Aorta (tissue), 5 donors: Measurements from ENCODE around the gene FN3K. TPM values are rescaled to one million over a fixed set of nuclear protein-coding genes. Genes with fewer than 3 reads are reported as not detected.
"Not testable (repeated sequence)": the region's sequence is repeated elsewhere in the genome, so short reads cannot be mapped to it uniquely, and the experiment has no call there.

Experiments
- ATAC-seq: fragments of 200-7000 bp; cut with Tn5 transposase; one replicate; pipeline ENCODE4 v1.9.1; 2022; ENCODE audit warnings: moderate library complexity; ENCODE audit not compliant: low FRiP score
- DNase-seq, 2 donors: peaks; one replicate each; pipeline ENCODE4 v3.0.0-alpha.2; 2020
- H3K27ac ChIP-seq, 2 donors: one replicate each; pipeline ENCODE4 v1.5.1; 2013; ENCODE audit warnings: low read length in 2 of 2, mild to moderate bottlenecking in 2 of 2, moderate library complexity in 2 of 2, control low read depth in 1 of 2, inconsistent platforms in 1 of 2, low read depth in 1 of 2
- H3K27me3 ChIP-seq, 2 donors: one replicate each; pipeline ENCODE4 v1.6.1; 2013; ENCODE audit warnings: control low read depth in 1 of 2, low read length in 1 of 2, mild to moderate bottlenecking in 1 of 2, moderate library complexity in 1 of 2; ENCODE audit not compliant: insufficient read depth in 2 of 2, control insufficient read depth in 1 of 2
- H3K36me3 ChIP-seq, 2 donors: one replicate each; pipeline ENCODE4 v1.6.1; 2013; ENCODE audit warnings: control low read depth in 1 of 2, low read length in 1 of 2, mild to moderate bottlenecking in 1 of 2; ENCODE audit not compliant: insufficient read depth in 2 of 2, control insufficient read depth in 1 of 2
- H3K4me1 ChIP-seq, 2 donors: one replicate each; pipeline ENCODE4 v1.6.1; 2013; ENCODE audit warnings: low read length in 2 of 2, control low read depth in 1 of 2, mild to moderate bottlenecking in 1 of 2, moderate library complexity in 1 of 2; ENCODE audit not compliant: insufficient read depth in 2 of 2, control insufficient read depth in 1 of 2
- H3K4me3 ChIP-seq, 2 donors: one replicate each; pipeline ENCODE4 v1.5.1; 2013; ENCODE audit warnings: low read length in 2 of 2, control low read depth in 1 of 2, mild to moderate bottlenecking in 1 of 2
- H3K9me3 ChIP-seq: one replicate; pipeline ENCODE4 v1.6.1; 2013; ENCODE audit warnings: mild to moderate bottlenecking, low read length; ENCODE audit not compliant: control insufficient read depth
- WGBS, 2 donors: extraction: QIAGEN DNeasy Blood & Tissue Kit; methylation state at CpG; one replicate each; pipeline ENCODE4 v1.1.7; 2013; 5-methylcytosine and 5-hydroxymethylcytosine counted together
- intact Hi-C, 2 donors: fragments of 100-400 bp; cut with DNase I; formaldehyde crosslinking; loops; one replicate each; pipeline versions ENCODE4 v1.14.2 to v1.15.0; 2022
- polyA plus RNA-seq, 2 donors: library from polyadenylated mRNA; stranded (reverse); fragments of 200-250 nt; gene quantifications; one replicate each; pipeline ENCODE4 v1.2.3, GENCODE V29; 2013
- total RNA-seq, 2 donors: library from RNA; stranded (reverse); fragmentation: NEBNext Ultra II Directional; extraction: Animal tissue kit (Norgen Biotek cat#: 25700); gene quantifications; one replicate each; pipeline ENCODE4 v1.2.1, GENCODE V29; 2021
- donor health status: healthy with polysubstance abuse.
- donor health status: Bipolar disorder and iron deficiency.
- donor health status: DM: no; HTN: no; CAD: no.
- donor health status: DM: no; HTN: no; CAD: no.
- donor health status: DM: yes; HTN: yes; CAD: no.

The FN3K gene
- total and polyA plus RNA-seq, 4 donors: 10.8 to 23.0 (median 17.5) TPM

DNA sequence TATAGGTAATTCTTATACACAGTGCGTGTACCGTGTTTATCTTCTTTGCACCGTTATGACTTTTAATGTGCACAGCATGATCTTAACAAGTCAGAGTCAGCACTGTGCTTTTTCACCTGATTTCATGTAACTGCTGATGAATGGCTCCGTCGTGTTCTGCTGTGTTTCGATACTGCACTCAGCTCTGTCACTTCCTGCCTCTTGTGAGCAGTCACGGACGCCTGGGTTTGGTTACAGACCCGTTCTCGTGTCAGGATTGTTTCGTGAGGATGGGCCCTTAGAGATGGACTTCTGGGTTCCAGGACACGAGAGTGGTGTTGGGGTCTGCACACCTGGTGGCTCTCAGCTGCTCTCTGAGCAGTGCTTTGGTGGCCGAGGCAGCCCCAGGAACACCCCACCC is 41.0 kb downstream of the FN3K start:
- intact Hi-C loops: loop anchor here in 1 of 2 donors (5.0 kb wide), 1 partner anchor 424 kb away; no protein-coding TSS in a partner anchor
- ATAC-seq (no peak), DNase-seq (no peak)
- Histone ChIP-seq H3K4me3 (no peak overlapping the region), H3K4me1 (no peaks in the 10 kb centered on the region), H3K27me3 (no peaks in the 10 kb centered on the region), H3K9me3 (no peaks in the 10 kb centered on the region), H3K36me3 (no peaks in the 10 kb centered on the region), H3K27ac (no peak overlapping the region)
- 90 to 91% methylated on average over 13 of the region's 13 CpGs for WGBS, 2 donors

DNA sequence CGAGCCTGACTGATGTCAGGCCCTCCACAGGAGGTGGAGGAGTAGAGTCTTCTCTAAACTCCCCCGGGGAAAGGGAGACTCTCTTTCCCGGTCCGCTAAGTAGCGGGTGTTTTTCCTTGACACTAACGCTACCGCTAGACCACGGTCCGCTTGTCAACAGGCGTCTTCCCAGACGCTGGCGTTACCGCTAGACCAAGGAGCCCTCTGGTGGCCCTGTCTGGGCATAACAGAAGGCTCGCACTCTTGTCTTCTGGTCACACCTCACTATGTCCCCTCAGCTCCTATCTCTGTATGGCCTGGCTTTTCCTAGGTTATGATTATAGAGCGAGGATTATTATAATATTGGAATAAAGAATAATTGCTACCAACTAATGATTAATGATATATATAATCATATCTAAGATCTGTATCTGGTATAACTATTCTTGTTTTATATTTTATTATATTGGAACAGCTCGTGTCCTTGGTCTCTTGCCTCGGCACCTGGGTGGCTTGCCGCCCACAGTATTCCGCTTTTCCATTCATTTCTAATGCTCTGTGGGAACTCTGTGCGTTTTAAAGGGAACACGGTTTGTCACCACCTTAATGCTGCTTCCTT is 42.5 kb downstream of the FN3K start:
- H3K27ac ChIP-seq, DNase-seq, H3K4me3 ChIP-seq, H3K27me3 ChIP-seq, H3K4me1 ChIP-seq, H3K36me3 ChIP-seq, ATAC-seq, H3K9me3 ChIP-seq: not testable (repeated sequence)
- 62 to 72% methylated on average over 19 to 21 of the region's 21 CpGs for WGBS, 2 donors
- intact Hi-C loops: loop anchor here in 1 of 2 donors (5.0 kb wide), 1 partner anchor 426 kb away; no protein-coding TSS in a partner anchor

DNA sequence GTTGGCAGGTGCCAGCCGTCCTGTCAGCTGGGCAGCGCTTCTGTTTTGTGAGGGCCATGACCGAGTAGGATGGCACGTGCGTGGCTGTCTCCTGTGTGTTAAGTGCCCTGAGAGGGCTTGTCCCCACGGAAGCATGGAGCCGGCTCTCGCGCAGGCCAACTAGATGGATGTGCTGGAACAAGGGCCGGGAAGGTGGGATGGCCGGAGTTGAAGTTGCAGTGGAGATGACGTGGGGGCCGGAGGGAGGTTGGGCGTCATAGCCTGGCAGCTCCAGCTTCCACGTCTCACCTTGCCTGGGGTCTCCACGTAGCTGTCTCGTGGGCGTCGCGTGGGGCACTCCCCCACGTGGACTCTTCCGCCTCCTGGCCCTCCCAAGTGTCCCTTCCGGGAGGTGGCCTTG is 44.1 kb downstream of the FN3K start:
- WGBS, 2 donors: 93 to 95% methylated on average over 23 of the region's 23 CpGs
- H3K27me3 ChIP-seq: no peaks in the 10 kb centered on the region
- intact Hi-C loops: loop anchor here in 1 of 2 donors (5.0 kb wide), 1 partner anchor 427 kb away; no protein-coding TSS in a partner anchor
- no peak overlapping the region for H3K4me3 ChIP-seq
- DNase-seq: no peak
- peaks cover 0 to 5% of the 10 kb centered on the region in 2 donors for H3K36me3 ChIP-seq
- H3K4me1 ChIP-seq: no peaks in the 10 kb centered on the region
- ATAC-seq: no peak
- no peaks in the 10 kb centered on the region for H3K9me3 ChIP-seq
- no peak overlapping the region for H3K27ac ChIP-seq

DNA sequence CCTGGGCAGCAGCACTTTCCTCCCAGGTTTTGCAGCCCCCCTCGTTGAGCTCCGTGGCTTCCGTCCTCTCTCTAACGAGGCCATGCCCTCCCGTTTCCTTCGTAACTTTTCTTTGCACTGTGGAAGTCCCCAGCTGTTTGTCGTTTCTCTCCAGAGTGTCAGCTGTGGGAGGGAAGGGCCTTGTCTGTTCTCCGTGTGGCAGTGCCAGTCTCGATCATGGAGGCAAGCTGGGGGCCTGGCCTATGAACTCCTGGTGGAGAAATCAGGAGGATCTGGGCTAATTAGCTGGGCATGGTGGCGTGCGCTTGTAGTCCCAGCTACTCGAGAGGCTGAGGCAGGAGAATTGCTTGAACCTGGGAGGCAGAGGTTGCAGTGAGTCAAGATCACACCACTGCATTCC is 44.8 kb downstream of the FN3K start:
- no peak overlapping the region for H3K27ac ChIP-seq
- no peak for DNase-seq
- no peak overlapping the region for H3K4me3 ChIP-seq
- intact Hi-C loops: loop anchor here (5.0 to 10.0 kb wide), 4 partner anchors 95 to 297 kb away; partner anchors contain the start of gene METRNL (in 1 of the 2)
- WGBS, 2 donors: 83 to 85% methylated on average over 12 of the region's 12 CpGs
- ATAC-seq: no peak
- no peaks in the 10 kb centered on the region for H3K27me3 ChIP-seq
- H3K9me3 ChIP-seq: no peaks in the 10 kb centered on the region
- H3K36me3 ChIP-seq: peaks cover 0 to 5% of the 10 kb centered on the region in 2 donors
- no peaks in the 10 kb centered on the region for H3K4me1 ChIP-seq

DNA sequence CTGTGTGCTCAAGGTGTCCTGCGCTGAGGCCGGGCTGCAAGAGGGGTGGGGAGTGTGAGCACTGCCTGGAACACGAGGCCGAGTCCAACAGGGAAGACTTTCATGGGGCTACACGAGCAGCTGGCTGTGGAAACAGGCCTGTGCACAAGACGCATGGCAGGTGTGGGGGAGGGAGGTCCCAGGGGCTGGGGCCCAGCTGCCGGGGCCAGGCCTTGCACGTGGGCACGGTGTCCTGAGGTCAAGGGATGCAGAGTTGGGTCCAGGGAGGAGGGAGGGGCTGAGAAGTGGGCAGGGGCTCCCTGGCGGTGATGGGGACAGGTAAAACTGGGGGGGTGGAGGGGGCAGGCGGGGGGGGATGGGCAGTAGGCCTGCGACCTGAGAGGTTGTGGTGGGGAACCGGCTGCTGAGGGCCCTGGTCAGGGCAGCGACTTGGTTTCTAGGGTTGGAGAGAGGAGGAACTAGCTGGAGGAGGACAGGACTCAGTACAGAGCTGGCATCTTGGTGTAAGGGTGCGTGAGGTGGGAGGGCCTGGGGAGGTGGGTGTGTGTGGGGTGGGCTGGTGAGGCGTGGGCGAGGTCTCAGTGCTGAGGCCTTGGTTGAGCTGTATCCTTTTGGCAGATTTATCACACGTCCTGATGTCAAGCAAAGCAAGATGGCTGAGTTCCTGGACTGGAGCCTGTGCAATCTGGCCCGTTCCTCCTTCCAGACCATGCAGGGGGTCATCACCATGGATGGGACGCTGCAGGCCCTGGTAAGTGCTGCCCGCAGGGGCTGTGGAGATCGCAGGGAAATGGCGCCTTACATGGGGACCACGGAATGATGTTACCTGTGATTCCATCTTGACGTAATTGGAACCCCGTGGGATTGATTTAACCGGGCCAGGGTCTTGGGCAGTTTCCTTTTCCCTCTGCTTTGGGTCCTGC is 45.8 kb downstream of the FN3K start:
- Histone ChIP-seq H3K27ac (no peak overlapping the region), H3K9me3 (no peaks in the 10 kb centered on the region), H3K4me3 (no peak overlapping the region), H3K36me3 (peaks cover 0 to 5% of the 10 kb centered on the region in 2 donors), H3K27me3 (no peaks in the 10 kb centered on the region), H3K4me1 (no peaks in the 10 kb centered on the region)
- ATAC-seq (peak; percentile 40), DNase-seq (no peak)
- WGBS, 2 donors: 77 to 80% methylated on average over 26 to 27 of the region's 27 CpGs
- intact Hi-C loops: loop anchor here (5.0 to 10.0 kb wide), 4 partner anchors 94 to 296 kb away; partner anchors contain the start of gene METRNL (in 1 of the 2)

DNA sequence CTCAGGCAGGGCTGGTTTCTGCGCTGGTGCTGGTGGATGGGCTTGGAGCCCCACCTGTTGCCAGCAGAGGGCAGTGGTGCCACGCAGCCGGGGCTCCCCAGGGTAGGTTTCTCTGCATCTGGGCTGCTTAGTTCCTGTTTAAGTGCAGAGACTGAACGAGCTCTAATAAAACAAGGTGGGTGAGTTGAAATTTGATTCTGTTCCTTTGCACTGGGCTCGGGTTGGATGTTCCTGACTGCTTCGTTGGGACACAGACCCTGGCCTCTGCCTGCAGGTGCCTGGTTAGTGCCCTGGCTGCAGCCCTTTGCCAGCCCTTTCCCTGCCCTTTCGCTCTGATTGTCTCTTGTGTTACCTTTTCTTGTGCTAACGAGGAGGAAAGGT is 46.5 kb downstream of the FN3K start:
- Histone ChIP-seq H3K4me3 (no peak overlapping the region), H3K4me1 (no peaks in the 10 kb centered on the region), H3K27me3 (no peaks in the 10 kb centered on the region), H3K36me3 (peaks cover 0 to 5% of the 10 kb centered on the region in 2 donors), H3K27ac (no peak overlapping the region), H3K9me3 (no peaks in the 10 kb centered on the region)
- DNase-seq (peak; percentile 87 to 94), ATAC-seq (peak; percentile 95)
- WGBS, 2 donors: 24 to 26% methylated on average over 8 of the region's 8 CpGs
- intact Hi-C loops: loop anchor here (2.0 to 10.0 kb wide), 5 partner anchors 93 to 295 kb away; partner anchors contain the start of gene METRNL (in 1 of the 2)

DNA sequence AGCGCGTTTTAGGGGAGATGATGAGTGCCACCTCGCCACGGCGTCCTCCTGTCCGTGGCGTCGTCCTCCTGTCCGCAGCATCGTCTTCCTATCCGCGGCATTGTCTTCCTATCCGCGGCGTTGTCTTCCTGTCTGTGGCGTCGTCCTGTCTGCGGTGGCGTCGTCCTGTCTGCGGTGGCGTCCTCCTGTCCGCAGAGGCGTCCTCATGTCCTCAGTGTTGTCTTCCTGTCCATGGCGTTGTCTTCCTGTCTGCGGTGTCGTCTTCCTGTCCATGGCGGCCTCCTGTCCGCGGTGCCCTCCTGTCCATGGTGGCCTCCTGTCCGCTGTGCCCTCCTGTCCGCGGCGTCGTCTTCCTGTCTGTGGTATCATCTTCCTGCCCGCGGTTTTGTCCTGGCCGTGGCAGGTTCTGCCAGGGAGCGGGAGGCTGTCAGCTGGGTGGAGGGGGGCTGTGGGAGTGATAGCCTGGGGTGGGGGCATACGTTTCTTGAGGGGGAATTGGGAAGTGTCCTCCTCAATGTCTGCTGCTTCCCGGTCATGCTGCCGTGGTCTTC is 47.3 kb downstream of the FN3K start:
- no peak for ATAC-seq
- intact Hi-C loops: loop anchor here (2.0 to 10.0 kb wide), 5 partner anchors 92 to 295 kb away; partner anchors contain the start of gene METRNL (in 1 of the 2)
- WGBS, 2 donors: 93 to 94% methylated on average over 42 of the region's 42 CpGs

DNA sequence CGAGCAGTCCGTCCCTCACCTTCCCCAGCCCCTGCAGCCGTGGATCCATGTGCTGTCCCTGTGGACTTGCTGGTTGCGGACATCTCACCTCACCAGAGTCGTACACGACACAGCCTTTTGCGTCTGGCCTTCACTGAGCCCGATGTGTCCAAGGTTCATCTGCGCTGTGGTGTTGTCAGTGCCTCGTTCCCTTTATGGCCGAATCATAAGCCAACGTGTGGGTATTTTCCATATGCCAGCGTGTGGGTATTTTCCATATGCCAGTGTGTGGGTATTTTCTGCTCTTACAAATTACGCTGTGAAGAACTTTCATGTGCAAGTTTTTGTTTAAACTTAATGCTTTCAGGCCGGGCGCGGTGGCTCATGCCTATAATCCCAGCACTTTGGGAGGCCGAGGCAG is 48.1 kb downstream of the FN3K start:
- no peak overlapping the region for H3K27ac ChIP-seq
- H3K9me3 ChIP-seq: no peaks in the 10 kb centered on the region
- WGBS, 2 donors: 93% methylated on average over 18 of the region's 18 CpGs
- ATAC-seq (no peak), DNase-seq (no peak)
- H3K36me3 ChIP-seq: peaks cover 0 to 5% of the 10 kb centered on the region in 2 donors
- intact Hi-C loops: loop anchor here (2.0 to 10.0 kb wide), 5 partner anchors 91 to 294 kb away; partner anchors contain the start of gene METRNL (in 1 of the 2)
- H3K4me1 ChIP-seq: no peaks in the 10 kb centered on the region
- H3K27me3 ChIP-seq: no peaks in the 10 kb centered on the region
- no peak overlapping the region for H3K4me3 ChIP-seq

More for the DNA sequence above, 47.3 kb downstream of the FN3K start:
- Histone ChIP-seq H3K4me1 (no peaks in the 10 kb centered on the region), H3K27ac (no peak overlapping the region), H3K36me3 (peaks cover 0 to 5% of the 10 kb centered on the region in 2 donors), H3K9me3 (no peaks in the 10 kb centered on the region), H3K4me3 (no peak overlapping the region), H3K27me3 (no peaks in the 10 kb centered on the region)
- no peak for DNase-seq
